HepG2 (cell line): ENCODE measurements around the gene CABLES1. TPM values are rescaled to one million over a fixed set of nuclear protein-coding genes. Genes with fewer than 3 reads are reported as not detected.

Experiments
- ATAC-seq: fragments of 200-7000 bp; cut with Tn5 transposase; 3 replicates; pipeline ENCODE4 v1.9.1; 2020; ENCODE audit warnings: mild to moderate bottlenecking, moderate library complexity
- BruUV-seq: library from RNA; stranded (reverse); fragments of 400-500 nt; replicated peaks from 2 replicates; lab custom pipeline; 2021; lab: Mats Ljungman, UMichigan
- CTCF ChIA-PET: fragments of 300-600 bp; formaldehyde crosslinking; extraction: SDS; loops from one replicate; lab custom pipeline; 2021; ENCODE audit warnings: low total read pairs, inconsistent platforms, low intra/inter-chr PET ratio; lab: Yijun Ruan, JAX
- POLR2A ChIA-PET: fragments of 350-600 bp; sonication (Branson Sonifier 250); formaldehyde crosslinking; loops from one replicate; lab custom pipeline; 2020; ENCODE audit warnings: antibody characterized with exemption, inconsistent platforms; lab: Yijun Ruan, JAX
- DNase-seq: peaks from one replicate; pipeline ENCODE4 v3.0.0-alpha.2; 2015; ENCODE audit warnings: low spot score
- FAIRE-seq: peaks from 3 replicates; lab custom pipeline; 2011; peaks lifted over from hg19 to GRCh38; lab: Jason Lieb, UNC
- H2AFZ ChIP-seq: one replicate; pipeline ENCODE4 v1.6.1; 2011; ENCODE audit warnings: low read length, inconsistent platforms
- H3K27ac ChIP-seq: fragments of 300-600 bp; 3 replicates; pipeline ENCODE4 v1.8.0; 2011; ENCODE audit warnings: mixed run types, mild to moderate bottlenecking, mixed read lengths, low read length, inconsistent platforms; ENCODE audit not compliant: insufficient read depth; ENCODE audit errors: extremely low read length
- H3K27me3 ChIP-seq, 2 experiments: fragments of 200-600 bp in 1 of 2; 2 replicates in 1 of 2; 3 replicates in 1 of 2; pipeline versions ENCODE4 v1.6.0 to v1.8.0; 2011; ENCODE audit warnings: low read length in 2 of 2, mild to moderate bottlenecking in 2 of 2, moderate library complexity in 2 of 2, inconsistent platforms in 1 of 2; ENCODE audit not compliant: insufficient read depth in 2 of 2, control insufficient read depth in 1 of 2
- H3K36me3 ChIP-seq, 2 experiments: fragments of 200-600 bp in 1 of 2; replicated peaks in 1 of 2; 2 replicates in 1 of 2; 3 replicates in 1 of 2; pipeline versions ENCODE4 v1.5.1 to v1.8.0; 2011; ENCODE audit warnings: low read length in 2 of 2, inconsistent platforms in 1 of 2; ENCODE audit not compliant: insufficient read depth in 2 of 2, control insufficient read depth in 1 of 2
- H3K4me1 ChIP-seq: 2 replicates; pipeline ENCODE4 v1.5.1; 2012; ENCODE audit warnings: low read length, inconsistent platforms; ENCODE audit not compliant: insufficient read depth
- H3K4me2 ChIP-seq: 2 replicates; pipeline ENCODE4 v1.6.0; 2011; ENCODE audit warnings: low read depth, low read length, inconsistent platforms
- H3K4me3 ChIP-seq, 3 experiments: fragments of 200-600 bp in 1 of 3; sonication (generic), shearing (Covaris generic) in 1 of 3; replicated peaks in 1 of 3; 2 replicates each; pipeline ENCODE4 v1.5.1; 2011 to 2016; ENCODE audit warnings: low read length in 3 of 3, inconsistent platforms in 2 of 3, low read depth in 2 of 3, mild to moderate bottlenecking in 2 of 3, control low read depth in 1 of 3, mixed read lengths in 1 of 3; ENCODE audit not compliant: insufficient read depth in 1 of 3
- H3K79me2 ChIP-seq: one replicate; pipeline ENCODE4 v1.6.1; 2011; ENCODE audit warnings: low read length, inconsistent platforms; ENCODE audit not compliant: insufficient read depth
- H3K9ac ChIP-seq: 2 replicates; pipeline ENCODE4 v1.6.0; 2011; ENCODE audit warnings: mild to moderate bottlenecking, low read depth, low read length, inconsistent platforms; ENCODE audit not compliant: insufficient read depth
- H3K9me3 ChIP-seq: 2 replicates; pipeline ENCODE4 v1.5.1; 2012; ENCODE audit warnings: mild to moderate bottlenecking, low read length
- H4K20me1 ChIP-seq: 2 replicates; pipeline ENCODE4 v1.6.0; 2011; ENCODE audit warnings: inconsistent platforms, mild to moderate bottlenecking, low read length, moderate library complexity; ENCODE audit not compliant: insufficient read depth
- CAMTA2 ChIP-seq: sonication (generic); formaldehyde crosslinking; IDR thresholded peaks from 2 replicates; pipeline ENCODE4 v1.4.0; 2020; ENCODE audit warnings: mild to moderate bottlenecking, missing genetic modification reagents, borderline replicate concordance
- HNRNPLL ChIP-seq: fragments of 200-400 bp; formaldehyde crosslinking; IDR thresholded peaks from 2 replicates; pipeline ENCODE4 v1.6.1; 2017; ENCODE audit warnings: mild to moderate bottlenecking, low read depth, low read length; ENCODE audit not compliant: poor library complexity, severe bottlenecking
- RBM39 ChIP-seq: fragments of 200-400 bp; formaldehyde crosslinking; IDR thresholded peaks from one replicate; pipeline ENCODE4 v1.6.1; 2018; ENCODE audit warnings: antibody characterized with exemption, mild to moderate bottlenecking, low read depth, low read length; ENCODE audit not compliant: poor library complexity, severe bottlenecking
- ZBTB4 ChIP-seq: sonication (generic); formaldehyde crosslinking; IDR thresholded peaks from 2 replicates; pipeline ENCODE4 v1.4.0; 2020; ENCODE audit warnings: missing genetic modification reagents, mild to moderate bottlenecking, borderline replicate concordance
- ZNF230 ChIP-seq: sonication (generic); formaldehyde crosslinking; IDR thresholded peaks from 2 replicates; pipeline ENCODE4 v1.4.0; 2020; ENCODE audit warnings: mild to moderate bottlenecking, missing genetic modification reagents
- ZNF367 ChIP-seq: sonication (generic); formaldehyde crosslinking; IDR thresholded peaks from 2 replicates; pipeline ENCODE4 v1.4.0; 2020; ENCODE audit warnings: missing genetic modification reagents, borderline replicate concordance
- ZNF629 ChIP-seq: sonication (generic); formaldehyde crosslinking; conservative IDR thresholded peaks from 2 replicates; pipeline ENCODE4 v1.5.0; 2020; ENCODE audit warnings: missing genetic modification reagents
- ZNF777 ChIP-seq: sonication (generic); formaldehyde crosslinking; IDR thresholded peaks from 2 replicates; pipeline ENCODE4 v1.4.0; 2020; ENCODE audit warnings: missing genetic modification reagents
- ZNF83 ChIP-seq: sonication (generic); formaldehyde crosslinking; IDR thresholded peaks from 2 replicates; pipeline ENCODE4 v1.4.0; 2020; ENCODE audit warnings: missing genetic modification reagents, mild to moderate bottlenecking, borderline replicate concordance
- WGBS: methylation state at CpG from one replicate; pipeline ENCODE4 v1.1.6; 2017; ENCODE audit warnings: low lambda C conversion rate; 5-methylcytosine and 5-hydroxymethylcytosine counted together
- in situ Hi-C: cut with HindIII; loops from 2 replicates; pipeline ENCODE4 v1.10.0; 2017; ENCODE audit warnings: low pct_unique_long_range_greater_than_20kb; ENCODE audit not compliant: extremely low pct_ligation_motif_present
- intact Hi-C: fragments of 100-400 bp; cut with micrococcal nuclease; formaldehyde crosslinking; loops from one replicate; pipeline ENCODE4 v1.10.0; 2022; ENCODE audit not compliant: unreplicated experiment
- polyA plus RNA-seq, 8 experiments: library from polyadenylated mRNA; depleted of rRNA in 3 of 8; stranded (reverse) in 7 of 8; unstranded in 1 of 8; fragments of >200 nt; fragmentation: Illumina TruSeq in 4 of 8; extraction: Trizol in 4 of 8; gene quantifications; 2 replicates each; pipeline versions ENCODE4 v1.2.1 to v1.2.3, GENCODE V29; 2011 to 2016; ENCODE audit warnings: low read depth in 4 of 8, missing spikeins in 1 of 8, mixed read lengths in 1 of 8; ENCODE audit not compliant: insufficient read depth in 1 of 8
- total RNA-seq, 5 experiments: library from RNA; depleted of rRNA; stranded (reverse); fragments of >200 nt; fragmentation: Illumina TruSeq; extraction: Trizol; gene quantifications; 2 replicates each; pipeline ENCODE4 v1.2.3, GENCODE V29; 2016; ENCODE audit warnings: low read depth in 1 of 5

CABLES1 gene
- total and polyA plus RNA-seq, 2 of the 13 experiments (the other 11 are each of a cell fraction or from before 2014, with no cell fraction given) = 14.7 to 25.8 TPM

DNA sequence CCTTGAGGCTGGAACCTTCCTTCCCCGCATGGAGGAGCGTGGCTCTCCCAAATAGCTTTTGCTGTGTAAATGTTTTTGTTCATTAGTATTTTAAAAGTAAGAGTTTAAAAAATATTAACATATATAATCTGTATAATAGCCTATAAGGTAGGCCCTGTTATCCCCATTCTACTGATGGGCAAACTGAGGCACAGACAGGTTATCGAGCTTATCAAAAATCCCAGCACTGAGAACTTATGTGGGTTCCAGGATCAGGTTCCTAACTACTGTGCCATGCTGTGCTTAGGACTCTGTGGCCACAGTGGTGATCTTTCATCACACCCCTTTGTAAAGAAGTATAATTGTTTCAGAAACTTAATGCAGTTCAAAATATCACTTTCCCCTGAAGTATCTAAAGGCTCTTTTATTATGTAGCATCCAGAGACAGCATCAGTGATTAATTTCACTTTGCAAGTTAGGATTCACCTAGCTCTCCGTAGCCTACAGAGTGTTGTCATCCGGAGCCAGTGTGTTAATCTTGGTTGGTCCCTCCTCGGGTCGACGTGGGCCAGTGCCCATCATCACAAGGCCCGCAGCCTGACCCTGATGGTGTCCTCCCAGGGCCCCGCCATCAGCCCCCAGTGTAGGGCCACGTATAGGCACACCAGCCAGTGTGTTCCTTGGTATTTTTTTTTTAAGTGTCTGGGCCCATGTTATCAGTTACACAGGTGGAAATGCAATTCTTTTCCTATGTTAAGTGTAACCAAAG is 28.7 kb downstream of the CABLES1 start:
- CTCF ChIA-PET = no interaction called here

GRCh38 chr18:23165271-23166068 is 30.2 kb downstream of the CABLES1 start:
- Histone ChIP-seq H3K27ac (no peak overlapping the region), H3K4me3 (no peak overlapping the region), H3K36me3 (peaks cover 6 to 31% of the 10 kb centered on the region in 2 experiments; a peak in 4 of 5 replicates), H3K9ac (no peak overlapping the region), H4K20me1 (no peaks in the 10 kb centered on the region), H3K27me3 (no peaks in the 10 kb centered on the region), H3K9me3 (no peaks in the 10 kb centered on the region)
- DNase-seq (no peak), FAIRE-seq (no peak), ATAC-seq (no peak)
- BruUV-seq = no TSS peak
- CTCF ChIA-PET = no interaction called here
- in situ Hi-C loops = no loop called here
- TF ChIP-seq ZNF367 (CRISPR knock-in tag) = no peak
- TF ChIP-seq ZBTB4 (CRISPR knock-in tag) = no peak
- TF ChIP-seq ZNF230 (CRISPR knock-in tag) = no peak
- TF ChIP-seq ZNF83 (CRISPR knock-in tag) = no peak
- TF ChIP-seq ZNF777 (CRISPR knock-in tag) = no peak
- TF ChIP-seq RBM39 = no peak
- TF ChIP-seq HNRNPLL = no peak
- TF ChIP-seq, all 625 proteins: peak for 0
- H3K4me2 ChIP-seq = no peak overlapping the region
- H3K4me1 ChIP-seq = peaks cover 9% of the 10 kb centered on the region
- WGBS = 99% methylated on average over 9 of the region's 9 CpGs
- peaks cover 41% of the 10 kb centered on the region for H3K79me2 ChIP-seq
- intact Hi-C loops = no loop called here
- POLR2A ChIA-PET = no interaction called here
- H2AFZ ChIP-seq = no peak overlapping the region

More for the DNA sequence above, 28.7 kb downstream of the CABLES1 start:
- Histone ChIP-seq H4K20me1 (no peaks in the 10 kb centered on the region), H3K27ac (no peak overlapping the region), H3K4me3 (no peak overlapping the region), H2AFZ (no peak overlapping the region), H3K9me3 (no peaks in the 10 kb centered on the region), H3K4me1 (peaks cover 24% of the 10 kb centered on the region), H3K4me2 (no peak overlapping the region), H3K9ac (no peak overlapping the region), H3K79me2 (peaks cover 41% of the 10 kb centered on the region), H3K27me3 (no peaks in the 10 kb centered on the region), H3K36me3 (peaks cover 6 to 24% of the 10 kb centered on the region in 2 experiments; a peak in 4 of 5 replicates)
- no peak for DNase-seq
- in situ Hi-C loops (no loop called here), intact Hi-C loops (no loop called here)
- no peak for ATAC-seq
- POLR2A ChIA-PET = interaction anchor here (0.8 kb wide), 1 partner anchor 22 kb away, joined by 3 read pairs; no protein-coding TSS in a partner anchor
- 96% methylated on average over 11 of the region's 11 CpGs for WGBS
- BruUV-seq = no TSS peak
- no peak for FAIRE-seq
- TF ChIP-seq ZNF629 (CRISPR knock-in tag) (peak; percentile 81), CAMTA2 (CRISPR knock-in tag) (no peak)
- TF ChIP-seq, all 625 proteins: peak for 1
